GM23338 (cell line): ENCODE data around the gene PUM2. TPM values are rescaled to one million over a fixed set of nuclear protein-coding genes. Genes with fewer than 3 reads are reported as not detected.

Experiments used
- ATAC-seq: fragments of 200-7000 bp; cut with Tn5 transposase; 3 replicates; pipeline ENCODE4 v1.9.1; 2020
- DNase-seq: peaks from one replicate; pipeline ENCODE4 v3.0.0-alpha.2; 2015; ENCODE audit warnings: low spot score
- H2AFZ ChIP-seq: fragments of 200-600 bp; sonication (generic); 2 replicates; pipeline ENCODE4 v1.8.0; 2016; ENCODE audit warnings: antibody characterized with exemption, mild to moderate bottlenecking, moderate library complexity
- H3F3A ChIP-seq: fragments of 200-600 bp; sonication (generic); replicated peaks from 2 replicates; pipeline ENCODE4 v1.8.0; 2017; ENCODE audit warnings: antibody characterized with exemption, mixed run types, low read depth
- H3K27ac ChIP-seq: fragments of 200-600 bp; sonication (generic); 2 replicates; pipeline ENCODE4 v1.6.1; 2016; ENCODE audit warnings: low read depth
- H3K27me3 ChIP-seq: fragments of 200-600 bp; sonication (generic); 2 replicates; pipeline ENCODE4 v1.8.0; 2016; ENCODE audit warnings: mild to moderate bottlenecking, mixed run types, moderate library complexity; ENCODE audit not compliant: insufficient read depth
- H3K36me3 ChIP-seq: fragments of 200-600 bp; sonication (generic); 2 replicates; pipeline ENCODE4 v1.8.0; 2016; ENCODE audit warnings: mild to moderate bottlenecking; ENCODE audit not compliant: insufficient read depth
- H3K4me1 ChIP-seq: fragments of 200-600 bp; sonication (generic); 2 replicates; pipeline ENCODE4 v1.8.0; 2016; ENCODE audit warnings: mild to moderate bottlenecking, moderate library complexity; ENCODE audit not compliant: insufficient read depth
- H3K4me2 ChIP-seq: fragments of 200-600 bp; sonication (generic); 2 replicates; pipeline ENCODE4 v1.7.1; 2017; ENCODE audit warnings: mixed run types
- H3K4me3 ChIP-seq: fragments of 200-600 bp; sonication (generic); 2 replicates; pipeline ENCODE4 v1.6.1; 2016; ENCODE audit warnings: mixed run types
- H3K79me2 ChIP-seq: fragments of 200-600 bp; sonication (generic); replicated peaks from 2 replicates; pipeline ENCODE4 v1.8.0; 2017; ENCODE audit warnings: mild to moderate bottlenecking; ENCODE audit not compliant: insufficient read depth
- H3K9me2 ChIP-seq: fragments of 200-600 bp; sonication (generic); 2 replicates; pipeline ENCODE4 v1.8.0; 2017; ENCODE audit not compliant: insufficient read depth
- H4K20me1 ChIP-seq: fragments of 200-600 bp; sonication (generic); replicated peaks from 2 replicates; pipeline ENCODE4 v1.8.0; 2017; ENCODE audit warnings: mild to moderate bottlenecking; ENCODE audit not compliant: insufficient read depth
- H3K27ac Mint-ChIP-seq: 2 replicates; pipeline ENCODE4 v1.8.0; 2020; ENCODE audit warnings: inconsistent platforms, mild to moderate bottlenecking, moderate library complexity, mixed read lengths
- H3K27me3 Mint-ChIP-seq: 3 replicates; pipeline ENCODE4 v1.8.0; 2022; ENCODE audit warnings: low read depth, mild to moderate bottlenecking, moderate library complexity, mixed read lengths, inconsistent platforms; ENCODE audit not compliant: insufficient read depth, poor library complexity
- H3K36me3 Mint-ChIP-seq: 3 replicates; pipeline ENCODE4 v1.8.0; 2021; ENCODE audit warnings: low read depth, mild to moderate bottlenecking, inconsistent platforms, moderate library complexity, mixed read lengths
- H3K4me1 Mint-ChIP-seq: 3 replicates; pipeline ENCODE4 v1.8.0; 2020; ENCODE audit warnings: mild to moderate bottlenecking, inconsistent platforms, mixed read lengths
- H3K4me3 Mint-ChIP-seq: 3 replicates; pipeline ENCODE4 v1.8.0; 2021; ENCODE audit warnings: moderate library complexity, mild to moderate bottlenecking, inconsistent platforms, mixed read lengths
- H3K9me3 Mint-ChIP-seq: 3 replicates; pipeline ENCODE4 v1.8.0; 2020; ENCODE audit warnings: moderate library complexity, mild to moderate bottlenecking, inconsistent platforms, mixed read lengths
- CREB1 ChIP-seq: fragments of 250-450 bp; sonication (Bioruptor Pico); IDR thresholded peaks from 2 replicates; pipeline ENCODE4 v1.5.0; 2020; ENCODE audit warnings: low read depth, mild to moderate bottlenecking, moderate library complexity
- EZH2 ChIP-seq: fragments of 200-600 bp; sonication (generic); IDR thresholded peaks from one replicate; pipeline ENCODE4 v1.8.0; 2017; ENCODE audit warnings: antibody characterized with exemption, mild to moderate bottlenecking, low read depth; ENCODE audit not compliant: unreplicated experiment
- EZH2phosphoT487 ChIP-seq: fragments of 200-600 bp; sonication (generic); IDR thresholded peaks from one replicate; pipeline ENCODE4 v1.8.1; 2018; ENCODE audit warnings: antibody characterized with exemption; ENCODE audit not compliant: unreplicated experiment
- JUNB ChIP-seq: IDR thresholded peaks from one replicate; pipeline ENCODE4 v1.6.1; 2016; ENCODE audit warnings: antibody characterized with exemption; ENCODE audit not compliant: unreplicated experiment
- NANOG ChIP-seq: IDR thresholded peaks from 2 replicates; pipeline ENCODE4 v1.6.1; 2016; ENCODE audit warnings: antibody characterized with exemption, borderline replicate concordance
- POLR2AphosphoS5 ChIP-seq: IDR thresholded peaks from 2 replicates; pipeline ENCODE4 v1.6.1; 2016; ENCODE audit warnings: antibody characterized with exemption, low read depth
- STAT1 ChIP-seq: IDR thresholded peaks from one replicate; pipeline ENCODE4 v1.6.1; 2016; ENCODE audit warnings: antibody characterized with exemption; ENCODE audit not compliant: unreplicated experiment
- ZNF114 ChIP-seq: fragments of 250-450 bp; sonication (Bioruptor Pico); IDR thresholded peaks from 2 replicates; pipeline ENCODE4 v1.5.0; 2020; ENCODE audit warnings: mild to moderate bottlenecking, moderate library complexity
- ZNF331 ChIP-seq: fragments of 250-450 bp; sonication (Bioruptor Pico); IDR thresholded peaks from 2 replicates; pipeline ENCODE4 v1.5.0; 2020; ENCODE audit warnings: low read depth, mild to moderate bottlenecking, moderate library complexity
- polyA plus RNA-seq: library from polyadenylated mRNA; unstranded; fragments of >200 nt; fragmentation: Nextera tagmentation; extraction: Ambion mirVana; gene quantifications from 2 replicates; pipeline ENCODE4 v1.2.1, GENCODE V29; 2016
- total RNA-seq: library from RNA; depleted of rRNA; stranded (reverse); fragments of >200 nt; shearing (Covaris generic); gene quantifications from 2 replicates; pipeline ENCODE4 v1.2.3, GENCODE V29; 2014
- TF ChIP-seq, protein P1 (sequence below): IDR thresholded peaks from 2 replicates; pipeline ENCODE4 v1.6.1; 2016; ENCODE audit warnings: antibody characterized with exemption
- TF ChIP-seq, protein P2 (sequence below): IDR thresholded peaks from one replicate; pipeline ENCODE4 v1.6.1; 2018; ENCODE audit warnings: antibody characterized with exemption; ENCODE audit not compliant: unreplicated experiment
- TF ChIP-seq, protein P3 (sequence below), 2 experiments: fragments of 200-600 bp in 1 of 2; sonication (generic) in 1 of 2; conservative IDR thresholded peaks; 2 replicates each; pipeline versions ENCODE4 v1.5.1 to v1.6.1; 2016 to 2017; ENCODE audit warnings: antibody characterized with exemption in 2 of 2, low read depth in 2 of 2, mild to moderate bottlenecking in 2 of 2, moderate library complexity in 1 of 2
- TF ChIP-seq, protein P4 (sequence below): fragments of 250-450 bp; sonication (Bioruptor Pico); IDR thresholded peaks from 2 replicates; pipeline ENCODE4 v1.5.0; 2020; ENCODE audit warnings: mild to moderate bottlenecking, moderate library complexity

Gene PUM2
- total and polyA plus RNA-seq, 2 experiments from 2014 or later, result 29.9 to 94.1 TPM

DNA sequence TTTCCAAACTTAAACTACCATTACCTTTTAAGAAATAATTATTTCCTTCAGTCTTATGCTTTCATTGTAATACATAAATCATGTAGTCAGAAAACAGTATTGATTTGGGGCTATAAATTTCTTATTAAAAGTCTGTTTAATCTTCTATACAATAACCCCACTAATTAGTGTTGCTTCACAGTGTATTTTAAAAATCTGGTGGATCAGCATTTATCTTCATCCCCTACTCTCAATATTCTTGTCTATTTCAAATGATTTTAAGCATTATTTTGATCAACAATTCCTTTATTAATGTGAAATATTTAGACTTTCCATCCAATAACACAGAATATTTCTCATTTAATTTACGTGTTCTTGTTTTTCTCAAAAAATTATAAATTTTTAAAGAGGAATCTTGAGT lies 93.2 kb downstream of the PUM2 start:
- H3F3A ChIP-seq, result no peaks in the 10 kb centered on the region
- H3K4me1 Mint-ChIP-seq, result no peaks in the 10 kb centered on the region
- no peaks in the 10 kb centered on the region for H3K9me2 ChIP-seq
- TF ChIP-seq NANOG (no peak), ZNF114 (CRISPR knock-in tag) (no peak), ZNF331 (CRISPR knock-in tag) (no peak), STAT1 (no peak), POLR2AphosphoS5 (no peak), JUNB (no peak), EZH2 (no peak), EZH2phosphoT487 (no peak), CREB1 (CRISPR knock-in tag) (no peak)
- TF ChIP-seq, protein P1, sequence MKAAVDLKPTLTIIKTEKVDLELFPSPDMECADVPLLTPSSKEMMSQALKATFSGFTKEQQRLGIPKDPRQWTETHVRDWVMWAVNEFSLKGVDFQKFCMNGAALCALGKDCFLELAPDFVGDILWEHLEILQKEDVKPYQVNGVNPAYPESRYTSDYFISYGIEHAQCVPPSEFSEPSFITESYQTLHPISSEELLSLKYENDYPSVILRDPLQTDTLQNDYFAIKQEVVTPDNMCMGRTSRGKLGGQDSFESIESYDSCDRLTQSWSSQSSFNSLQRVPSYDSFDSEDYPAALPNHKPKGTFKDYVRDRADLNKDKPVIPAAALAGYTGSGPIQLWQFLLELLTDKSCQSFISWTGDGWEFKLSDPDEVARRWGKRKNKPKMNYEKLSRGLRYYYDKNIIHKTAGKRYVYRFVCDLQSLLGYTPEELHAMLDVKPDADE, result no peak
- TF ChIP-seq, protein P2, sequence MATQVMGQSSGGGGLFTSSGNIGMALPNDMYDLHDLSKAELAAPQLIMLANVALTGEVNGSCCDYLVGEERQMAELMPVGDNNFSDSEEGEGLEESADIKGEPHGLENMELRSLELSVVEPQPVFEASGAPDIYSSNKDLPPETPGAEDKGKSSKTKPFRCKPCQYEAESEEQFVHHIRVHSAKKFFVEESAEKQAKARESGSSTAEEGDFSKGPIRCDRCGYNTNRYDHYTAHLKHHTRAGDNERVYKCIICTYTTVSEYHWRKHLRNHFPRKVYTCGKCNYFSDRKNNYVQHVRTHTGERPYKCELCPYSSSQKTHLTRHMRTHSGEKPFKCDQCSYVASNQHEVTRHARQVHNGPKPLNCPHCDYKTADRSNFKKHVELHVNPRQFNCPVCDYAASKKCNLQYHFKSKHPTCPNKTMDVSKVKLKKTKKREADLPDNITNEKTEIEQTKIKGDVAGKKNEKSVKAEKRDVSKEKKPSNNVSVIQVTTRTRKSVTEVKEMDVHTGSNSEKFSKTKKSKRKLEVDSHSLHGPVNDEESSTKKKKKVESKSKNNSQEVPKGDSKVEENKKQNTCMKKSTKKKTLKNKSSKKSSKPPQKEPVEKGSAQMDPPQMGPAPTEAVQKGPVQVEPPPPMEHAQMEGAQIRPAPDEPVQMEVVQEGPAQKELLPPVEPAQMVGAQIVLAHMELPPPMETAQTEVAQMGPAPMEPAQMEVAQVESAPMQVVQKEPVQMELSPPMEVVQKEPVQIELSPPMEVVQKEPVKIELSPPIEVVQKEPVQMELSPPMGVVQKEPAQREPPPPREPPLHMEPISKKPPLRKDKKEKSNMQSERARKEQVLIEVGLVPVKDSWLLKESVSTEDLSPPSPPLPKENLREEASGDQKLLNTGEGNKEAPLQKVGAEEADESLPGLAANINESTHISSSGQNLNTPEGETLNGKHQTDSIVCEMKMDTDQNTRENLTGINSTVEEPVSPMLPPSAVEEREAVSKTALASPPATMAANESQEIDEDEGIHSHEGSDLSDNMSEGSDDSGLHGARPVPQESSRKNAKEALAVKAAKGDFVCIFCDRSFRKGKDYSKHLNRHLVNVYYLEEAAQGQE, result no peak
- TF ChIP-seq, protein P3, sequence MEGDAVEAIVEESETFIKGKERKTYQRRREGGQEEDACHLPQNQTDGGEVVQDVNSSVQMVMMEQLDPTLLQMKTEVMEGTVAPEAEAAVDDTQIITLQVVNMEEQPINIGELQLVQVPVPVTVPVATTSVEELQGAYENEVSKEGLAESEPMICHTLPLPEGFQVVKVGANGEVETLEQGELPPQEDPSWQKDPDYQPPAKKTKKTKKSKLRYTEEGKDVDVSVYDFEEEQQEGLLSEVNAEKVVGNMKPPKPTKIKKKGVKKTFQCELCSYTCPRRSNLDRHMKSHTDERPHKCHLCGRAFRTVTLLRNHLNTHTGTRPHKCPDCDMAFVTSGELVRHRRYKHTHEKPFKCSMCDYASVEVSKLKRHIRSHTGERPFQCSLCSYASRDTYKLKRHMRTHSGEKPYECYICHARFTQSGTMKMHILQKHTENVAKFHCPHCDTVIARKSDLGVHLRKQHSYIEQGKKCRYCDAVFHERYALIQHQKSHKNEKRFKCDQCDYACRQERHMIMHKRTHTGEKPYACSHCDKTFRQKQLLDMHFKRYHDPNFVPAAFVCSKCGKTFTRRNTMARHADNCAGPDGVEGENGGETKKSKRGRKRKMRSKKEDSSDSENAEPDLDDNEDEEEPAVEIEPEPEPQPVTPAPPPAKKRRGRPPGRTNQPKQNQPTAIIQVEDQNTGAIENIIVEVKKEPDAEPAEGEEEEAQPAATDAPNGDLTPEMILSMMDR (conservative IDR thresholded peaks at IDR 0.05; ENCODE audit: low read depth in 2 of 2), result no peak
- TF ChIP-seq, protein P4, sequence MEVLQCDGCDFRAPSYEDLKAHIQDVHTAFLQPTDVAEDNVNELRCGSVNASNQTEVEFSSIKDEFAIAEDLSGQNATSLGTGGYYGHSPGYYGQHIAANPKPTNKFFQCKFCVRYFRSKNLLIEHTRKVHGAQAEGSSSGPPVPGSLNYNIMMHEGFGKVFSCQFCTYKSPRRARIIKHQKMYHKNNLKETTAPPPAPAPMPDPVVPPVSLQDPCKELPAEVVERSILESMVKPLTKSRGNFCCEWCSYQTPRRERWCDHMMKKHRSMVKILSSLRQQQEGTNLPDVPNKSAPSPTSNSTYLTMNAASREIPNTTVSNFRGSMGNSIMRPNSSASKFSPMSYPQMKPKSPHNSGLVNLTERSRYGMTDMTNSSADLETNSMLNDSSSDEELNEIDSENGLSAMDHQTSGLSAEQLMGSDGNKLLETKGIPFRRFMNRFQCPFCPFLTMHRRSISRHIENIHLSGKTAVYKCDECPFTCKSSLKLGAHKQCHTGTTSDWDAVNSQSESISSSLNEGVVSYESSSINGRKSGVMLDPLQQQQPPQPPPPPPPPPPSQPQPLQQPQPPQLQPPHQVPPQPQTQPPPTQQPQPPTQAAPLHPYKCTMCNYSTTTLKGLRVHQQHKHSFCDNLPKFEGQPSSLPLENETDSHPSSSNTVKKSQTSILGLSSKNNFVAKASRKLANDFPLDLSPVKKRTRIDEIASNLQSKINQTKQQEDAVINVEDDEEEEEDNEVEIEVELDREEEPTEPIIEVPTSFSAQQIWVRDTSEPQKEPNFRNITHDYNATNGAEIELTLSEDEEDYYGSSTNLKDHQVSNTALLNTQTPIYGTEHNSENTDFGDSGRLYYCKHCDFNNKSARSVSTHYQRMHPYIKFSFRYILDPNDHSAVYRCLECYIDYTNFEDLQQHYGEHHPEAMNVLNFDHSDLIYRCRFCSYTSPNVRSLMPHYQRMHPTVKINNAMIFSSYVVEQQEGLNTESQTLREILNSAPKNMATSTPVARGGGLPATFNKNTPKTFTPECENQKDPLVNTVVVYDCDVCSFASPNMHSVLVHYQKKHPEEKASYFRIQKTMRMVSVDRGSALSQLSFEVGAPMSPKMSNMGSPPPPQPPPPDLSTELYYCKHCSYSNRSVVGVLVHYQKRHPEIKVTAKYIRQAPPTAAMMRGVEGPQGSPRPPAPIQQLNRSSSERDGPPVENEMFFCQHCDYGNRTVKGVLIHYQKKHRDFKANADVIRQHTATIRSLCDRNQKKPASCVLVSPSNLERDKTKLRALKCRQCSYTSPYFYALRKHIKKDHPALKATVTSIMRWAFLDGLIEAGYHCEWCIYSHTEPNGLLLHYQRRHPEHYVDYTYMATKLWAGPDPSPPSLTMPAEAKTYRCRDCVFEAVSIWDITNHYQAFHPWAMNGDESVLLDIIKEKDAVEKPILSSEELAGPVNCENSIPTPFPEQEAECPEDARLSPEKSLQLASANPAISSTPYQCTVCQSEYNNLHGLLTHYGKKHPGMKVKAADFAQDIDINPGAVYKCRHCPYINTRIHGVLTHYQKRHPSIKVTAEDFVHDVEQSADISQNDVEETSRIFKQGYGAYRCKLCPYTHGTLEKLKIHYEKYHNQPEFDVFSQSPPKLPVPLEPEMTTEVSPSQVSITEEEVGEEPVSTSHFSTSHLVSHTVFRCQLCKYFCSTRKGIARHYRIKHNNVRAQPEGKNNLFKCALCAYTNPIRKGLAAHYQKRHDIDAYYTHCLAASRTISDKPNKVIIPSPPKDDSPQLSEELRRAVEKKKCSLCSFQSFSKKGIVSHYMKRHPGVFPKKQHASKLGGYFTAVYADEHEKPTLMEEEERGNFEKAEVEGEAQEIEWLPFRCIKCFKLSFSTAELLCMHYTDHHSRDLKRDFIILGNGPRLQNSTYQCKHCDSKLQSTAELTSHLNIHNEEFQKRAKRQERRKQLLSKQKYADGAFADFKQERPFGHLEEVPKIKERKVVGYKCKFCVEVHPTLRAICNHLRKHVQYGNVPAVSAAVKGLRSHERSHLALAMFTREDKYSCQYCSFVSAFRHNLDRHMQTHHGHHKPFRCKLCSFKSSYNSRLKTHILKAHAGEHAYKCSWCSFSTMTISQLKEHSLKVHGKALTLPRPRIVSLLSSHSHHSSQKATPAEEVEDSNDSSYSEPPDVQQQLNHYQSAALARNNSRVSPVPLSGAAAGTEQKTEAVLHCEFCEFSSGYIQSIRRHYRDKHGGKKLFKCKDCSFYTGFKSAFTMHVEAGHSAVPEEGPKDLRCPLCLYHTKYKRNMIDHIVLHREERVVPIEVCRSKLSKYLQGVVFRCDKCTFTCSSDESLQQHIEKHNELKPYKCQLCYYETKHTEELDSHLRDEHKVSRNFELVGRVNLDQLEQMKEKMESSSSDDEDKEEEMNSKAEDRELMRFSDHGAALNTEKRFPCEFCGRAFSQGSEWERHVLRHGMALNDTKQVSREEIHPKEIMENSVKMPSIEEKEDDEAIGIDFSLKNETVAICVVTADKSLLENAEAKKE, result no peak
- H3K27me3 ChIP-seq, result no peaks in the 10 kb centered on the region
- peaks cover 57% of the 10 kb centered on the region for H3K36me3 Mint-ChIP-seq
- H3K4me3 ChIP-seq, result no peak overlapping the region
- no peak overlapping the region for H3K4me3 Mint-ChIP-seq
- ATAC-seq (no peak), DNase-seq (no peak)
- no peak overlapping the region for H2AFZ ChIP-seq
- H3K27ac Mint-ChIP-seq, result no peak overlapping the region
- peaks cover 4% of the 10 kb centered on the region; the same call in 1 of the 2 replicates for H4K20me1 ChIP-seq
- H3K4me1 ChIP-seq, result no peaks in the 10 kb centered on the region
- H3K79me2 ChIP-seq, result no peaks in the 10 kb centered on the region
- peaks cover 36% of the 10 kb centered on the region; the same call in 1 of the 2 replicates for H3K36me3 ChIP-seq
- no peak overlapping the region for H3K27ac ChIP-seq
- H3K9me3 Mint-ChIP-seq, result no peaks in the 10 kb centered on the region
- no peak overlapping the region for H3K4me2 ChIP-seq
- no peaks in the 10 kb centered on the region for H3K27me3 Mint-ChIP-seq
